Measurements from ENCODE around the gene GAL3ST1.

The GAL3ST1 gene

GRCh38 chr22:30605449-30606110, 31.1 kb upstream of the GAL3ST1 start:
- DNase-seq (ENCODE audit: low read depth): no peak
- no peak overlapping the region for H3K4me3 ChIP-seq (ENCODE audit: low read depth, low read length)
- TF ChIP-seq CTCF (IDR thresholded peaks at IDR 0.05; ENCODE audit: control insufficient read depth, extremely low read depth, insufficient read depth): peak; percentile 54

GRCh38 chr22:30604723-30605122, 30.3 kb upstream of the GAL3ST1 start:
- TF ChIP-seq CTCF (IDR thresholded peaks at IDR 0.05; ENCODE audit: control insufficient read depth, extremely low read depth, insufficient read depth): no peak
- H3K4me3 ChIP-seq (ENCODE audit: low read depth, low read length): no peak overlapping the region
- DNase-seq (ENCODE audit: low read depth): no peak

GRCh38 chr22:30603801-30604200, 29.3 kb upstream of the GAL3ST1 start:
- TF ChIP-seq CTCF (IDR thresholded peaks at IDR 0.05; ENCODE audit: control insufficient read depth, extremely low read depth, insufficient read depth): no peak
- no peak overlapping the region for H3K4me3 ChIP-seq (ENCODE audit: low read depth, low read length)
- no peak for DNase-seq (ENCODE audit: low read depth)

GRCh38 chr22:30602049-30602448, 27.6 kb upstream of the GAL3ST1 start:
- no peak for DNase-seq (ENCODE audit: low read depth)
- TF ChIP-seq CTCF (IDR thresholded peaks at IDR 0.05; ENCODE audit: control insufficient read depth, extremely low read depth, insufficient read depth): peak; percentile 40
- no peak overlapping the region for H3K4me3 ChIP-seq (ENCODE audit: low read depth, low read length)

- DNase-seq (ENCODE audit: low read depth): no peak
Measured at GRCh38 chr22:30601464-30601863, 27.0 kb upstream of the GAL3ST1 start.

GRCh38 chr22:30600921-30601320, 26.5 kb upstream of the GAL3ST1 start:
- TF ChIP-seq CTCF (IDR thresholded peaks at IDR 0.05; ENCODE audit: control insufficient read depth, extremely low read depth, insufficient read depth): no peak
- H3K4me3 ChIP-seq (ENCODE audit: low read depth, low read length): no peak overlapping the region
- no peak for DNase-seq (ENCODE audit: low read depth)

More at GRCh38 chr22:30601464-30601863, 27.0 kb upstream of the GAL3ST1 start:
- no peak overlapping the region for H3K4me3 ChIP-seq (ENCODE audit: low read depth, low read length)
- no peak for TF ChIP-seq CTCF (IDR thresholded peaks at IDR 0.05; ENCODE audit: control insufficient read depth, extremely low read depth, insufficient read depth)

GRCh38 chr22:30598986-30599385, 24.5 kb upstream of the GAL3ST1 start:
- DNase-seq (ENCODE audit: low read depth): no peak
- no peak for TF ChIP-seq CTCF (IDR thresholded peaks at IDR 0.05; ENCODE audit: control insufficient read depth, extremely low read depth, insufficient read depth)
- no peak overlapping the region for H3K4me3 ChIP-seq (ENCODE audit: low read depth, low read length)
